ENCODE measurements around the gene ATN1. TPM values are rescaled to one million over a fixed set of nuclear protein-coding genes. Genes with fewer than 3 reads are reported as not detected.

The ATN1 gene
- polyA plus RNA-seq, 3 donors: 38.1 to 127 (median 119) TPM

GRCh38 chr12:6938353-6939190 is 10.8 kb downstream of the ATN1 start:
- no peak overlapping the region for H3K27ac ChIP-seq (ENCODE audit: low read depth, low read length)
- WGBS, 3 donors: 77 to 81% (median 79%) methylated on average over 31 to 32 of the region's 32 CpGs

- WGBS, 3 donors: 54 to 75% (median 64%) methylated on average over 2 of the region's 2 CpGs
- no peak overlapping the region for H3K27ac ChIP-seq (ENCODE audit: low read depth, low read length)
Measured at GRCh38 chr12:6939191-6939540, 11.4 kb downstream of the ATN1 start.

- no peak overlapping the region for H3K27ac ChIP-seq (ENCODE audit: low read depth, low read length)
Measured at GRCh38 chr12:6941267-6941666, 13.5 kb downstream of the ATN1 start.

GRCh38 chr12:6941782-6942181 is 14.0 kb downstream of the ATN1 start:
- 67 to 85% (median 84%) methylated on average over 12 of the region's 12 CpGs for WGBS, 3 donors
- no peak overlapping the region for H3K27ac ChIP-seq (ENCODE audit: low read depth, low read length)

More at GRCh38 chr12:6941267-6941666, 13.5 kb downstream of the ATN1 start:
- 81 to 92% (median 82%) methylated on average over 12 of the region's 12 CpGs for WGBS, 3 donors

- 81 to 86% (median 83%) methylated on average over 9 to 11 of the region's 11 CpGs for WGBS, 3 donors
- no peak overlapping the region for H3K27ac ChIP-seq (ENCODE audit: low read depth, low read length)
Measured at GRCh38 chr12:6942331-6942665, 14.5 kb downstream of the ATN1 start.

- peak overlapping the region; percentile 63 for H3K27ac ChIP-seq (ENCODE audit: low read depth, low read length)
- 1% methylated on average over 13 of the region's 13 CpGs for WGBS, 3 donors
Measured at GRCh38 chr12:6943389-6943721, 15.6 kb downstream of the ATN1 start.

GRCh38 chr12:6943722-6944380 is 16.1 kb downstream of the ATN1 start, which contains the start of the genes C12orf57 and RNU7-1:
TSS of gene C12orf57 (plus strand) at chr12:6944022. CDS start at chr12:6944122, 100 bp downstream.
TSS of gene RNU7-1 (plus strand) at chr12:6943816.
- 0% methylated on average over 31 of the region's 31 CpGs for WGBS, 3 donors
- peak within 1 kb of the TSS; percentile 97 for H3K27ac ChIP-seq (ENCODE audit: low read depth, low read length)

- H3K27ac ChIP-seq (ENCODE audit: low read depth, low read length): peak overlapping the region; percentile 97
- WGBS, 3 donors: 2 to 3% (median 3%) methylated on average over 48 of the region's 48 CpGs
Measured at GRCh38 chr12:6944381-6945186, 16.8 kb downstream of the ATN1 start.

GRCh38 chr12:6945613-6946012 is 17.9 kb downstream of the ATN1 start:
- H3K27ac ChIP-seq (ENCODE audit: low read depth, low read length): no peak overlapping the region
- WGBS, 3 donors: 43 to 78% (median 73%) methylated on average over 10 to 11 of the region's 11 CpGs

GRCh38 chr12:6946033-6946919 is 18.5 kb downstream of the ATN1 start:
- WGBS, 3 donors: 8 to 33% (median 27%) methylated on average over 32 of the region's 32 CpGs
- H3K27ac ChIP-seq (ENCODE audit: low read depth, low read length): no peak overlapping the region

GRCh38 chr12:6946920-6947374 is 19.2 kb downstream of the ATN1 start:
- WGBS, 3 donors: 39 to 81% (median 69%) methylated on average over 8 of the region's 8 CpGs
- no peak overlapping the region for H3K27ac ChIP-seq (ENCODE audit: low read depth, low read length)

GRCh38 chr12:6947615-6948014 is 19.9 kb downstream of the ATN1 start:
- 82 to 91% (median 88%) methylated on average over 8 of the region's 8 CpGs for WGBS, 3 donors
- H3K27ac ChIP-seq (ENCODE audit: low read depth, low read length): no peak overlapping the region

- no peak overlapping the region for H3K27ac ChIP-seq (ENCODE audit: low read depth, low read length)
- 69 to 73% (median 72%) methylated on average over 15 of the region's 15 CpGs for WGBS, 3 donors
Measured at GRCh38 chr12:6948873-6949594, 21.3 kb downstream of the ATN1 start.

GRCh38 chr12:6950401-6950801 is 22.6 kb downstream of the ATN1 start:
- no peak overlapping the region for H3K27ac ChIP-seq (ENCODE audit: low read depth, low read length)
- WGBS, 3 donors: 51 to 75% (median 71%) methylated on average over 1 of the region's 1 CpG

GRCh38 chr12:6950811-6951540 is 23.2 kb downstream of the ATN1 start, which contains the start of gene PTPN6:
TSS of gene PTPN6 (plus strand) at chr12:6951356. CDS start at chr12:6951513, 157 bp downstream.
- no peak within 1 kb of the TSS for H3K27ac ChIP-seq (ENCODE audit: low read depth, low read length)
- 51 to 85% (median 51%) methylated on average over 24 to 25 of the region's 25 CpGs for WGBS, 3 donors

- 52 to 88% (median 67%) methylated on average over 20 of the region's 20 CpGs for whole genome bisulfite sequencing, 3 donors
- no peak overlapping the region for H3K27ac ChIP-seq (ENCODE audit: low read depth, low read length)
Measured at GRCh38 chr12:6951551-6952120, 23.9 kb downstream of the ATN1 start.
